NCI-H1436 (cell line): ENCODE measurements around the gene CCNB2.
"Not testable (repeated sequence)": the region's sequence is repeated elsewhere in the genome, so short reads cannot be mapped to it uniquely, and the experiment has no call there.

ENCODE experiments used
- DNase-seq: peaks from one replicate; lab custom pipeline; 2025; lab: John Stamatoyannopoulos, UW

Gene CCNB2

DNA sequence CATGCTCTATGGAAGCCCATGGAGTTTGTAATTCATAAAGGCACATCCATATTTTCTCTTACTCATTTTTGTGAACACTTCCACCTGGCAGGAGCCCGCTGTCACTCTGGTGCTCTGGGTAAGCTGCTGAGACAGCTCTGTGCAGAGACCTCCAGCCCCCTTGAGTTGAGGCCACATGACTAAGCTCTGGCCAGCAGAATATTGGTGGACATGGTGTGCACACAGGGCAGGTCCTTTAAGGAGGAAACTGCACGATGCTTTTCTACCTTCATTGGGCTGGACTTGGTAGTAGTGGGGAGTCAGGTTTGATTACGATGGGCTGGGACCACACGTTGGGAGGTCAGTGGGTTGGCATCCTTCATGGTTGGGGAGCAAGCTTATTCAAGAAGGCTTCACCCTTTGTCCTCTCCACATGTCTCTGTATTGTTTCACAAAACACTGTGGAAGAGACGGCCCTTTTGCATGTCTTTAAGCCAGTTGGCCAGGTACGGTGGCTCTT lies 29.0 kb downstream of the CCNB2 start:
- DNase-seq, result no peak

DNA sequence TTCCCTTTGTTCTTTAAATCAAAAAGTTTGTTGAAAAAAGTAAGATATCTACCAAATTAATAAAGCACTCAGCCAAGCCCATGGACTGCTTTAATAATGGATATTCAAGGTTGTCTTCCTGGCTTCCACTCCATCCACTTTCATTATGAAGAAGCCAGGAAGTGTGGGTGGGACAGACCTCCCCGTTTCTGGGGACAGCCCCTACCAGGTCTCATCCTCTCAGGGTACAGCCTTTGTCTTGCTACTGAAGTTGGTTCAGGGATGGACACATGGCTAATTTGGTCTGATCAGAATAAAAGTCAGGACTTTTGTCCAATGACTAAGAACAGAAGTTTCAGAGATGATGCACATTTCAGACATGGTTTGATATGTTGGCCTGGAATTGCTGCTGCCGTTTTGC lies 32.6 kb downstream of the CCNB2 start:
- DNase-seq, result no peak

GRCh38 chr15:59138243-59138642 lies 33.3 kb downstream of the CCNB2 start:
- DNase-seq, result peak; percentile 5

DNA sequence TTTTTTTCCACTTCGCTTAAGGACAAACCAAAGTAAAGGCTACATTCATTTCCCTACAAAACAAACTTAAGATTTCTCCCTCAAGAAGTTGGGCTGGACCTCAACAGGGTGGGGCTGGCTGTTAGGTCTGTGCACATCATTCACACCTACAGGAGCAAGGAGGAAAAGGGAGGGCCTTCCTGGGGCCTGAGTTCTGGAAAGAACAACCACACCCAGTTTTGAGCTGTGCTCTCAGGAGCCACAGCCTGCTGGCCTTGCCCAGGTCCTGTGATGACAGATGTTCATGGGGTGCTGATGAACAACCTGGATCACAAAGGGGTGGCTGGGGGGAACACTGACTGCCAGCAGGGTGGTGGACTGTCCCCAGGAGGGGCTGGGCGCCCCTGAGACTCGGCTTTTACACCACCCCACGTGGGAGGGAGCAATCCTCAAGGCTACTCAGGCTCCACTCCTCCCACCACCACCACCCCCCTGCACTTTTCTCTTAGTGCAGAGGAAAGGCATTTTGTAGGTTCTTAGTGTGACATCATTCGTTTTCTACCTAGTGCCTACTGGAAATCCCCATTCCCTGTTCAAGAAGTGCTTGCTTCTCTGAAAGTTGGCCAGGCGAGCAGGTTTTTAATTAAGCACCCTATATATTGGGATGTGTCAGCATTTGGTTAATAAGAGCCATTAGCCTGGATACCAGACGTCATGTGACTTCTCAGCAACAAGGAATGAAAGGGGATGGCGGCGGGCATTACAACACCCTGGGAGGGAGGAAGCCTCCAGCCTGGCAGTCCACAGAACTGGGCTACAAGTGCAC lies 35.7 kb downstream of the CCNB2 start:
- no peak for DNase-seq

GRCh38 chr15:59143281-59143680 lies 38.3 kb downstream of the CCNB2 start:
- no peak for DNase-seq

DNA sequence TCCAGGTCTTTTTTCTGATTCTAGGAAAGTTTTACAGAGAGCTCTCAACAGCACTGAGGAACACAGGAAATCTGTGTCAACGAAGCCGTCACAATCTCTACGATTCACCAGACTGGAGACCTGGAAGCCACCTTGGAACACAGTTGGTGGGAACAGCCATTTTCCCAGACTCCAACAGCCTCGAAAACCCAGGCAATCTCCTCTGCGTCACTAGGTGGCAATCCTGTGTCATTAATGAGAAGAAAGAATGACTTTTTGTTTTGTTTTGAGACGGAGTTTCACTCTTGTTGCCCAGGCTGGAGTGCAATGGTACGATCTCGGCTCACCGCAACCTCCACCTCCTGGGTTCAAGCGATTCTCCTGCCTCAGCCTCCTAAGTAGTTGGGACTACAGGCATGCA lies 39.6 kb downstream of the CCNB2 start:
- DNase-seq, result not testable (repeated sequence)

- no peak for DNase-seq
Measured at GRCh38 chr15:59147666-59148065, 42.7 kb downstream of the CCNB2 start.

- DNase-seq, result no peak
Measured at GRCh38 chr15:59148153-59148833, 43.3 kb downstream of the CCNB2 start.

- no peak for DNase-seq
Measured at GRCh38 chr15:59150185-59150584, 45.2 kb downstream of the CCNB2 start.

GRCh38 chr15:59152694-59153450 lies 47.9 kb downstream of the CCNB2 start:
- no peak for DNase-seq

- no peak for DNase-seq
Measured at GRCh38 chr15:59153466-59153865, 48.5 kb downstream of the CCNB2 start.

DNA sequence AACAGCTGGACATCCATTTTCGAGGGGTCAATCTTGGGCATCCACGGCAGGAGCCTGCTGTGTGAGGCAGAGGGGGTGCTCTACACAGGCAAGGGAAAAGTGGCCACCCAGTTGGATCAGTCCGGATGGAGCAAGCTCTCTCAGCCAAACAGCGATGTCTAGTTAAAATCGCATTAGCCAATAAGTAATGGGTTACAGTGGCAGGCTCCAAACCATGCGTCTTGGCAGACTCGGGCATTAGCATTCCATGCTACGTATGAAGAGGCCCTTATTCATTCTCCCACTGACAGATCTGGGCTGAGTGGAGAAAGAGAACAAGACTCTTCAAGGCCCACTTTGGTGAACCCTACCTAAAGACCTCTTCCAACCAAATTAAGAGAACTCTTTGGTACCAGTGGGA lies 49.3 kb downstream of the CCNB2 start:
- DNase-seq, result no peak

- DNase-seq, result no peak
Measured at GRCh38 chr15:59155431-59155830, 50.5 kb downstream of the CCNB2 start.

- DNase-seq, result no peak
Measured at GRCh38 chr15:59157396-59157795, 52.5 kb downstream of the CCNB2 start.

GRCh38 chr15:59157840-59158700 lies 53.1 kb downstream of the CCNB2 start:
- DNase-seq, result no peak

- peak; percentile 48 for DNase-seq
Measured at GRCh38 chr15:59158701-59159034, 53.7 kb downstream of the CCNB2 start.

- no peak for DNase-seq
Measured at GRCh38 chr15:59159210-59159609, 54.3 kb downstream of the CCNB2 start.

DNA sequence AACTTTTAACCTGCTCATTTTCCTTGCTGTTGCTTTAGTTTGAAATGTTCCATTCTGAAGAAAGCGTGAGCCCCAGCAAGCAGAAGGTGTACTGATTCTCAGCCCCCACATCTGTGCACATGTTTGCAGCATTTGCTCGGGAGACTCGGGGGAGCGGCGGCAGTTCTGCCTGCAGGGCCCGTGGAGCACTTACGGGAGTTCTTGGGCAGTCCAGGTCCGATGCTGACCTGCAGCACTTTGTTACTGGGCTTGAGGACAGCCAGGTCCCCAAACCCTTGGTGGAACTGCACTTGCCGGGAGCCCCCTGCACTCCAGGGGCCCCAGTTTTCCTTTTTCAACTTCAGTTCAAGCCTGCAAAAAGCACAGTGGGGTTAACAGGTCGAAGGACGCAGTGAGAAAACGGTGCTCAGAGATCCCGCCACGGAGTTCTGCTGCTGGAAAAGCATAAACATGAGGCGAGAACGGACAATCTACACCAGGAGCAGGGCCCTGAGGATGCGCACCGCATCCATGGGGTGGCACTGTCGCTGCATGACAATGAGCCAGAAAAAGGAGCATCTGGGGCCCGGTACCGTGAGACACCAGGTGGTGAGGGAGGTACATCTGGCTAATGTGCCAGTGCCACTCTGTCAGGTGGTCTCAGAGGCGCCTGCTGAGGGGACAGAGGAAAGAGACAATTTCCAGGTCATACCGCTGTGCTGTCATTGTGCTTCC lies 56.1 kb downstream of the CCNB2 start:
- peak; percentile 47 for DNase-seq

DNA sequence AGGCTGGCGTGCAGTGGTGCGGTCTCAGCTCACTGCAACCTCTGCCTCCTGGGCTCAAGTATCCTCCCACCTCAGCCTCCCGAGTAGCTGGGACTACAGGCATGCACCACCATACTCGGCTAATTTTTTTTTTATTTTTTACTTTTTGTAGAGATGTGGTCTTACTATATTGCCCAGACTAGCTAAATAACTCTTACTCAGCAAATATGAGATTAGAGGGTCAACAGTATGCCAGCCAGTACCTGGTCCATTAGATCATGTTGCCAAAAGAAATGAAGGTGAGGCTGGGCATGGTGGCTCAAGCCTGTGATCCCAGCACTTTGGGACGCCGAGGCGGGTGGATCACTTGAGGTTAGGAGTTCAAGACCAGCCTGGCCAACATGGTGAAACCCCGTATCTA lies 57.1 kb downstream of the CCNB2 start:
- not testable (repeated sequence) for DNase-seq

- no peak for DNase-seq
Measured at GRCh38 chr15:59165726-59166125, 60.8 kb downstream of the CCNB2 start.

DNA sequence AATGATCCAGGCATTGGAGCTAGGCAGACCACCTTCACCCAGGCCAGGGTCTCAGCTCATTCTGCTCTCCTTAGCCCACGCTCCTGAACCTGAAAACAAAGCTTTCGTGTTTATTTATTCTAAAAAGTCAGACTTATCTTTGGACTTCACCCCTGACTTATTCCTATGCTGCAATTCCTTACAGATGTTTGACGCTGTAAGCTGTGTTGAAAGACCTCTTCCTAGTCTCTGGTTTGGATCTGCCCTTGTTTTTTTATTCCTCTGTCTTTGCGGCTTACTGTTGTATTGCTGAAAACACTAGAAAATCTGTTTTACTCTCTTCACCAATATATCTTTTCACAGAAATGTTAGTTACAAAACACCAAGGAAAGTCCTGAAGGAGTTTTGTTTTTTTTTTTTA lies 61.2 kb downstream of the CCNB2 start:
- no peak for DNase-seq
